ENCODE measurements around the gene IFRD2. TPM values are rescaled to one million over a fixed set of nuclear protein-coding genes. Genes with fewer than 3 reads are reported as not detected.

IFRD2 gene
- total and polyA plus RNA-seq, 2 experiments from 2014 or later = 80.8 to 91.5 TPM

DNA sequence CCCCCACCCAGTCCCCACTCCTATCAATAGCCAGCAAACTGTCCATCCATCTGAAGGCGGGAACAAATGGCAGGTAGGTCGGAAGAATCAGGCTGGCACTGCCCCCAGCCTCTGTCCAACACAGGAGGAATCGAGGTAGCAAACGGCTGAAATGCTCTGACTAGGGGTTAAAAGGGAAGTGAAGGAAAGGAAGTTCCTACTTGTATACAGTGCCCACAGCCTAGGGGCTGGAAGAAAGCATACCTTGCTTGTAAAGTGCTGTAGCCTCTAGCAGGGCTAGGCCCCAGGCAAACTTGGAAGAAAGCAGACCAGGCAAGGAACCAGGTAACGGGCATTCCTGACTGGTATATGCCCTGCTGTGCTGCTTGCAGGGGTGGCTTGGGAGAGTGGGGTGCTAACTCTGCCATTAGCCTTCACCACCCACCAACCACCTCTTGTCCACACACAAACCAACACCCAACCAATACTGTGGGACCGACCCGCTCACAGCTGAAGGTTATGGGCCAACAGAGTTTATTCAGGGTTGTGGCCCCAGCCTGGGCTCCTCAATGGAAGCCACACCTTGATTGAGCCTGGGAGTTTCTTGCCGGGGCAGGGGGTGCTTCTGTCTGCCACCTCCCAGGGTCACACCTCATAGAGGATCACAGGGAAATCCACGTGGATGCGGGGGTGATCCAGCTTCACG, 33.4 kb upstream of the IFRD2 start:
- H4K20me1 ChIP-seq (replicated peaks; ENCODE audit: insufficient read depth) = peaks cover 8% of the 10 kb centered on the region; the same call in 1 of the 2 replicates
- Mint-ChIP-seq H3K4me1 (peaks cover 32% of the 10 kb centered on the region), H3K9me3 (no peaks in the 10 kb centered on the region), H3K27me3 (ENCODE audit: insufficient read depth, low read depth, poor library complexity) (peaks cover 16% of the 10 kb centered on the region), H3K4me3 (no peak overlapping the region), H3K27ac (no peak overlapping the region), H3K36me3 (ENCODE audit: low read depth) (peaks cover 25% of the 10 kb centered on the region)
- no peak for ATAC-seq
- peaks cover 34% of the 10 kb centered on the region; the same call in 1 of the 2 replicates for H3F3A ChIP-seq (replicated peaks; ENCODE audit: low read depth)
- H3K9me2 ChIP-seq (ENCODE audit: insufficient read depth) = no peaks in the 10 kb centered on the region
- DNase-seq (ENCODE audit: low spot score) = no peak
- TF ChIP-seq, protein P1, sequence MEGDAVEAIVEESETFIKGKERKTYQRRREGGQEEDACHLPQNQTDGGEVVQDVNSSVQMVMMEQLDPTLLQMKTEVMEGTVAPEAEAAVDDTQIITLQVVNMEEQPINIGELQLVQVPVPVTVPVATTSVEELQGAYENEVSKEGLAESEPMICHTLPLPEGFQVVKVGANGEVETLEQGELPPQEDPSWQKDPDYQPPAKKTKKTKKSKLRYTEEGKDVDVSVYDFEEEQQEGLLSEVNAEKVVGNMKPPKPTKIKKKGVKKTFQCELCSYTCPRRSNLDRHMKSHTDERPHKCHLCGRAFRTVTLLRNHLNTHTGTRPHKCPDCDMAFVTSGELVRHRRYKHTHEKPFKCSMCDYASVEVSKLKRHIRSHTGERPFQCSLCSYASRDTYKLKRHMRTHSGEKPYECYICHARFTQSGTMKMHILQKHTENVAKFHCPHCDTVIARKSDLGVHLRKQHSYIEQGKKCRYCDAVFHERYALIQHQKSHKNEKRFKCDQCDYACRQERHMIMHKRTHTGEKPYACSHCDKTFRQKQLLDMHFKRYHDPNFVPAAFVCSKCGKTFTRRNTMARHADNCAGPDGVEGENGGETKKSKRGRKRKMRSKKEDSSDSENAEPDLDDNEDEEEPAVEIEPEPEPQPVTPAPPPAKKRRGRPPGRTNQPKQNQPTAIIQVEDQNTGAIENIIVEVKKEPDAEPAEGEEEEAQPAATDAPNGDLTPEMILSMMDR (conservative IDR thresholded peaks at IDR 0.05; ENCODE audit: low read depth in 2 of 2) = no peak
- TF ChIP-seq CREB1 (CRISPR knock-in tag; IDR thresholded peaks at IDR 0.05; ENCODE audit: low read depth) (no peak), NANOG (IDR thresholded peaks at IDR 0.05; ENCODE audit: borderline replicate concordance) (no peak), EZH2 (IDR thresholded peaks at IDR 0.05; ENCODE audit: low read depth, unreplicated experiment) (no peak), JUNB (IDR thresholded peaks at IDR 0.05; ENCODE audit: unreplicated experiment) (no peak), ZNF114 (CRISPR knock-in tag; IDR thresholded peaks at IDR 0.05) (no peak), POLR2AphosphoS5 (IDR thresholded peaks at IDR 0.05; ENCODE audit: low read depth) (no peak), ZNF331 (CRISPR knock-in tag; IDR thresholded peaks at IDR 0.05; ENCODE audit: low read depth) (no peak), EZH2phosphoT487 (IDR thresholded peaks at IDR 0.05; ENCODE audit: unreplicated experiment) (no peak)
- TF ChIP-seq, protein P2, sequence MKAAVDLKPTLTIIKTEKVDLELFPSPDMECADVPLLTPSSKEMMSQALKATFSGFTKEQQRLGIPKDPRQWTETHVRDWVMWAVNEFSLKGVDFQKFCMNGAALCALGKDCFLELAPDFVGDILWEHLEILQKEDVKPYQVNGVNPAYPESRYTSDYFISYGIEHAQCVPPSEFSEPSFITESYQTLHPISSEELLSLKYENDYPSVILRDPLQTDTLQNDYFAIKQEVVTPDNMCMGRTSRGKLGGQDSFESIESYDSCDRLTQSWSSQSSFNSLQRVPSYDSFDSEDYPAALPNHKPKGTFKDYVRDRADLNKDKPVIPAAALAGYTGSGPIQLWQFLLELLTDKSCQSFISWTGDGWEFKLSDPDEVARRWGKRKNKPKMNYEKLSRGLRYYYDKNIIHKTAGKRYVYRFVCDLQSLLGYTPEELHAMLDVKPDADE (IDR thresholded peaks at IDR 0.05) = no peak
- TF ChIP-seq, protein P3, sequence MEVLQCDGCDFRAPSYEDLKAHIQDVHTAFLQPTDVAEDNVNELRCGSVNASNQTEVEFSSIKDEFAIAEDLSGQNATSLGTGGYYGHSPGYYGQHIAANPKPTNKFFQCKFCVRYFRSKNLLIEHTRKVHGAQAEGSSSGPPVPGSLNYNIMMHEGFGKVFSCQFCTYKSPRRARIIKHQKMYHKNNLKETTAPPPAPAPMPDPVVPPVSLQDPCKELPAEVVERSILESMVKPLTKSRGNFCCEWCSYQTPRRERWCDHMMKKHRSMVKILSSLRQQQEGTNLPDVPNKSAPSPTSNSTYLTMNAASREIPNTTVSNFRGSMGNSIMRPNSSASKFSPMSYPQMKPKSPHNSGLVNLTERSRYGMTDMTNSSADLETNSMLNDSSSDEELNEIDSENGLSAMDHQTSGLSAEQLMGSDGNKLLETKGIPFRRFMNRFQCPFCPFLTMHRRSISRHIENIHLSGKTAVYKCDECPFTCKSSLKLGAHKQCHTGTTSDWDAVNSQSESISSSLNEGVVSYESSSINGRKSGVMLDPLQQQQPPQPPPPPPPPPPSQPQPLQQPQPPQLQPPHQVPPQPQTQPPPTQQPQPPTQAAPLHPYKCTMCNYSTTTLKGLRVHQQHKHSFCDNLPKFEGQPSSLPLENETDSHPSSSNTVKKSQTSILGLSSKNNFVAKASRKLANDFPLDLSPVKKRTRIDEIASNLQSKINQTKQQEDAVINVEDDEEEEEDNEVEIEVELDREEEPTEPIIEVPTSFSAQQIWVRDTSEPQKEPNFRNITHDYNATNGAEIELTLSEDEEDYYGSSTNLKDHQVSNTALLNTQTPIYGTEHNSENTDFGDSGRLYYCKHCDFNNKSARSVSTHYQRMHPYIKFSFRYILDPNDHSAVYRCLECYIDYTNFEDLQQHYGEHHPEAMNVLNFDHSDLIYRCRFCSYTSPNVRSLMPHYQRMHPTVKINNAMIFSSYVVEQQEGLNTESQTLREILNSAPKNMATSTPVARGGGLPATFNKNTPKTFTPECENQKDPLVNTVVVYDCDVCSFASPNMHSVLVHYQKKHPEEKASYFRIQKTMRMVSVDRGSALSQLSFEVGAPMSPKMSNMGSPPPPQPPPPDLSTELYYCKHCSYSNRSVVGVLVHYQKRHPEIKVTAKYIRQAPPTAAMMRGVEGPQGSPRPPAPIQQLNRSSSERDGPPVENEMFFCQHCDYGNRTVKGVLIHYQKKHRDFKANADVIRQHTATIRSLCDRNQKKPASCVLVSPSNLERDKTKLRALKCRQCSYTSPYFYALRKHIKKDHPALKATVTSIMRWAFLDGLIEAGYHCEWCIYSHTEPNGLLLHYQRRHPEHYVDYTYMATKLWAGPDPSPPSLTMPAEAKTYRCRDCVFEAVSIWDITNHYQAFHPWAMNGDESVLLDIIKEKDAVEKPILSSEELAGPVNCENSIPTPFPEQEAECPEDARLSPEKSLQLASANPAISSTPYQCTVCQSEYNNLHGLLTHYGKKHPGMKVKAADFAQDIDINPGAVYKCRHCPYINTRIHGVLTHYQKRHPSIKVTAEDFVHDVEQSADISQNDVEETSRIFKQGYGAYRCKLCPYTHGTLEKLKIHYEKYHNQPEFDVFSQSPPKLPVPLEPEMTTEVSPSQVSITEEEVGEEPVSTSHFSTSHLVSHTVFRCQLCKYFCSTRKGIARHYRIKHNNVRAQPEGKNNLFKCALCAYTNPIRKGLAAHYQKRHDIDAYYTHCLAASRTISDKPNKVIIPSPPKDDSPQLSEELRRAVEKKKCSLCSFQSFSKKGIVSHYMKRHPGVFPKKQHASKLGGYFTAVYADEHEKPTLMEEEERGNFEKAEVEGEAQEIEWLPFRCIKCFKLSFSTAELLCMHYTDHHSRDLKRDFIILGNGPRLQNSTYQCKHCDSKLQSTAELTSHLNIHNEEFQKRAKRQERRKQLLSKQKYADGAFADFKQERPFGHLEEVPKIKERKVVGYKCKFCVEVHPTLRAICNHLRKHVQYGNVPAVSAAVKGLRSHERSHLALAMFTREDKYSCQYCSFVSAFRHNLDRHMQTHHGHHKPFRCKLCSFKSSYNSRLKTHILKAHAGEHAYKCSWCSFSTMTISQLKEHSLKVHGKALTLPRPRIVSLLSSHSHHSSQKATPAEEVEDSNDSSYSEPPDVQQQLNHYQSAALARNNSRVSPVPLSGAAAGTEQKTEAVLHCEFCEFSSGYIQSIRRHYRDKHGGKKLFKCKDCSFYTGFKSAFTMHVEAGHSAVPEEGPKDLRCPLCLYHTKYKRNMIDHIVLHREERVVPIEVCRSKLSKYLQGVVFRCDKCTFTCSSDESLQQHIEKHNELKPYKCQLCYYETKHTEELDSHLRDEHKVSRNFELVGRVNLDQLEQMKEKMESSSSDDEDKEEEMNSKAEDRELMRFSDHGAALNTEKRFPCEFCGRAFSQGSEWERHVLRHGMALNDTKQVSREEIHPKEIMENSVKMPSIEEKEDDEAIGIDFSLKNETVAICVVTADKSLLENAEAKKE (CRISPR knock-in tag; IDR thresholded peaks at IDR 0.05) = no peak
- TF ChIP-seq, protein P4, sequence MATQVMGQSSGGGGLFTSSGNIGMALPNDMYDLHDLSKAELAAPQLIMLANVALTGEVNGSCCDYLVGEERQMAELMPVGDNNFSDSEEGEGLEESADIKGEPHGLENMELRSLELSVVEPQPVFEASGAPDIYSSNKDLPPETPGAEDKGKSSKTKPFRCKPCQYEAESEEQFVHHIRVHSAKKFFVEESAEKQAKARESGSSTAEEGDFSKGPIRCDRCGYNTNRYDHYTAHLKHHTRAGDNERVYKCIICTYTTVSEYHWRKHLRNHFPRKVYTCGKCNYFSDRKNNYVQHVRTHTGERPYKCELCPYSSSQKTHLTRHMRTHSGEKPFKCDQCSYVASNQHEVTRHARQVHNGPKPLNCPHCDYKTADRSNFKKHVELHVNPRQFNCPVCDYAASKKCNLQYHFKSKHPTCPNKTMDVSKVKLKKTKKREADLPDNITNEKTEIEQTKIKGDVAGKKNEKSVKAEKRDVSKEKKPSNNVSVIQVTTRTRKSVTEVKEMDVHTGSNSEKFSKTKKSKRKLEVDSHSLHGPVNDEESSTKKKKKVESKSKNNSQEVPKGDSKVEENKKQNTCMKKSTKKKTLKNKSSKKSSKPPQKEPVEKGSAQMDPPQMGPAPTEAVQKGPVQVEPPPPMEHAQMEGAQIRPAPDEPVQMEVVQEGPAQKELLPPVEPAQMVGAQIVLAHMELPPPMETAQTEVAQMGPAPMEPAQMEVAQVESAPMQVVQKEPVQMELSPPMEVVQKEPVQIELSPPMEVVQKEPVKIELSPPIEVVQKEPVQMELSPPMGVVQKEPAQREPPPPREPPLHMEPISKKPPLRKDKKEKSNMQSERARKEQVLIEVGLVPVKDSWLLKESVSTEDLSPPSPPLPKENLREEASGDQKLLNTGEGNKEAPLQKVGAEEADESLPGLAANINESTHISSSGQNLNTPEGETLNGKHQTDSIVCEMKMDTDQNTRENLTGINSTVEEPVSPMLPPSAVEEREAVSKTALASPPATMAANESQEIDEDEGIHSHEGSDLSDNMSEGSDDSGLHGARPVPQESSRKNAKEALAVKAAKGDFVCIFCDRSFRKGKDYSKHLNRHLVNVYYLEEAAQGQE (IDR thresholded peaks at IDR 0.05; ENCODE audit: unreplicated experiment) = no peak
- no peak overlapping the region for H3K4me2 ChIP-seq
- H3K36me3 ChIP-seq (ENCODE audit: insufficient read depth) = peaks cover 2% of the 10 kb centered on the region; the same call in 1 of the 2 replicates
- H2AFZ ChIP-seq = no peak overlapping the region
- no peaks in the 10 kb centered on the region for H3K27me3 ChIP-seq (ENCODE audit: insufficient read depth)
- no peak overlapping the region for H3K4me3 ChIP-seq
- peaks cover 16% of the 10 kb centered on the region for H3K79me2 ChIP-seq (replicated peaks; ENCODE audit: insufficient read depth)
- H3K27ac ChIP-seq (ENCODE audit: low read depth) = no peak overlapping the region
- H3K4me1 ChIP-seq (ENCODE audit: insufficient read depth) = peaks cover 18% of the 10 kb centered on the region

Measured in GM23338 (cell line).